Activated CD8-positive, alpha-beta memory T cell treated with anti-CD3 and anti-CD28 coated beads, Interleukin-2, amount 50 U/mL, for 1 hour (primary cell): ENCODE measurements around the gene DBT.

ENCODE experiments used
- DNase-seq: peaks from one replicate; pipeline ENCODE4 v3.0.0-alpha.2; 2020; ENCODE audit errors: extremely low read depth

DBT gene

GRCh38 chr1:100198596-100198995 is 51.0 kb downstream of the DBT start:
- DNase-seq, result no peak

GRCh38 chr1:100188617-100189016 is 61.0 kb downstream of the DBT start:
- DNase-seq, result no peak

- DNase-seq, result no peak
Observed at GRCh38 chr1:100187912-100188311, 61.7 kb downstream of the DBT start.

- no peak for DNase-seq
Observed at GRCh38 chr1:100184536-100184935, 65.1 kb downstream of the DBT start.

GRCh38 chr1:100183370-100183769 is 66.3 kb downstream of the DBT start:
- no peak for DNase-seq

GRCh38 chr1:100178091-100178490 is 71.5 kb downstream of the DBT start, which contains the start of gene LRRC39:
Gene LRRC39 (minus strand): TSS chr1:100178256. CDS start chr1:100168516, 9,740 bp downstream.
- DNase-seq, result no peak

- DNase-seq, result no peak
Observed at GRCh38 chr1:100177295-100178041, 72.2 kb downstream of the DBT start.

- DNase-seq, result no peak
Observed at GRCh38 chr1:100168051-100168450, 81.6 kb downstream of the DBT start.

GRCh38 chr1:100164702-100165101 is 84.9 kb downstream of the DBT start:
- no peak for DNase-seq

- no peak for DNase-seq
Observed at GRCh38 chr1:100164216-100164615, 85.4 kb downstream of the DBT start.

GRCh38 chr1:100162881-100163280 is 86.8 kb downstream of the DBT start:
- DNase-seq, result no peak

- DNase-seq, result no peak
Observed at GRCh38 chr1:100152271-100152670, 97.4 kb downstream of the DBT start.

- no peak for DNase-seq
Observed at GRCh38 chr1:100151679-100152078, 98.0 kb downstream of the DBT start.

- DNase-seq, result no peak
Observed at GRCh38 chr1:100147875-100148274, 101.8 kb downstream of the DBT start.

- no peak for DNase-seq
Observed at GRCh38 chr1:100146958-100147357, 102.7 kb downstream of the DBT start.

- no peak for DNase-seq
Observed at GRCh38 chr1:100145116-100145515, 104.5 kb downstream of the DBT start.

- no peak for DNase-seq
Observed at GRCh38 chr1:100142343-100142742, 107.3 kb downstream of the DBT start.

GRCh38 chr1:100141192-100141591 is 108.4 kb downstream of the DBT start:
- no peak for DNase-seq

- no peak for DNase-seq
Observed at GRCh38 chr1:100137602-100138001, 112.0 kb downstream of the DBT start.
